ENCODE results near the gene ZNF385A. TPM values are rescaled to one million over a fixed set of nuclear protein-coding genes. Genes with fewer than 3 reads are reported as not detected.

The ZNF385A gene
- total and polyA plus RNA-seq, 2 of the 8 experiments (the other 6 are each of a cell fraction or from before 2014, with no cell fraction given): 5.2 to 14.3 TPM

DNA sequence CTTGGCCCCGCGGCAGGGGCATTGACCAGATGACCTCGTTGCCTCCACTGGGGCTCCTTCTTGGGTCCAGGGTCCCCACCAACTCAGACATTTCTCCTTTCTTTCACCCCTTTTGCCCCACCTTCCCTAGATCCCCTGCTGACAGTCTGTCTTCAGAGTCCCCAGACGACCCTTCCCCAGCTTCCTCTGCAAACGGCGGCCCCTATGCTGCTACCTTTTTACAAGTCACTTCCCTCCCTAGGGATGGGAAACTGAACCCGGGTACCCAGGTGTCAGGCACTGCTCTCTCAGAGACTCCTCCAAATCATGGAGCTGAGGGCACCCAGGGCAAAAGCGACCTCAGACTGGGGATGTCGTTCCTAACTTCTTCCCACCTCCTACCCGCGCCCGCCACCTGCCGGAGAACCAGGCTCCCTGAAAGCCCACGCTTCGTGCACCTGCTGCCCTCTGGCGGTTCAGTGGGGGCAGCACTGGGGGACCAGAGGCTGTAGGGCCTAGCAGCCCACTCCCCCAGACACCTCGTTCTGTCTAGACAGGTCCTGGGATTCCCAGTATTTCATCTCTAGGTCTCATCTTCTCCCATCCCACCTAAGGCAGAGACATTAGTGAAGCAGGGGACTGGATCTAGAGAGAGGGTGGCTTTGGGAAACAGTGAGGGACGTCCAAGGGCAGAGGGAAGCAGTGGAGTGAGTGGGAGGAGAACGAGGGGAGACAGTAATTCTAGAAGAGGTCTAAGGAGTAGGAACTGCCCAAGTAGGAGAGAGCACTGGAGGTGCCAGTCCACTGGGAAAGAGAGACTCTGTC lies 4.9 kb downstream of the ZNF385A start (continued):
- TF ChIP-seq RNF2 (IDR thresholded peaks at IDR 0.05; ENCODE audit: borderline replicate concordance, low read depth, low read length, missing control alignments, poor library complexity, severe bottlenecking) (no peak), RAD21 (IDR thresholded peaks at IDR 0.05 in 1 of 2, conservative IDR thresholded peaks at IDR 0.05 in 1 of 2; ENCODE audit: low read depth in 2 of 2, low read length in 2 of 2) (peak; percentile 84 to 90), TAF1 (IDR thresholded peaks at IDR 0.05; ENCODE audit: low read depth, low read length) (no peak), CTBP2 (IDR thresholded peaks at IDR 0.05; ENCODE audit: borderline replicate concordance, insufficient read depth, insufficient read length, low read length) (no peak), RBBP5 (IDR thresholded peaks at IDR 0.05; ENCODE audit: borderline replicate concordance, low read depth, low read length) (no peak), USF2 (IDR thresholded peaks at IDR 0.05; ENCODE audit: low read length) (no peak), SIRT6 (IDR thresholded peaks at IDR 0.05; ENCODE audit: low read length) (no peak), TCF12 (IDR thresholded peaks at IDR 0.05; ENCODE audit: low read depth, low read length) (0 out of 2 replicates have a peak, but pooled peaks have one; percentile 66), BRCA1 (IDR thresholded peaks at IDR 0.05; ENCODE audit: low read depth, low read length) (no peak), TEAD4 (IDR thresholded peaks at IDR 0.05; ENCODE audit: low read depth, low read length) (0 out of 2 replicates have a peak, but pooled peaks have one; percentile 12), POLR2A (IDR thresholded peaks at IDR 0.05; ENCODE audit: control extremely low read depth in 1 of 2, low read depth in 2 of 2, low read length in 2 of 2) (no peak)
